Gastrocnemius medialis (tissue), 4 donors: Measurements from ENCODE around the gene VWA5B1.

Experiments
- CTCF ChIP-seq, 5 experiments: fragments of 450-650 bp in 3 of 5; fragments of 200-600 bp in 2 of 5; sonication (generic) in 2 of 5; IDR thresholded peaks in 4 of 5; conservative IDR thresholded peaks in 1 of 5; 1 replicate in 4 of 5; 2 replicates in 1 of 5; pipeline ENCODE4 v1.5.1; 2016 to 2019; ENCODE audit warnings: antibody characterized with exemption in 5 of 5, mild to moderate bottlenecking in 3 of 5, moderate library complexity in 3 of 5
- POLR2A ChIP-seq, 2 donors: fragments of 450-650 bp; IDR thresholded peaks; one replicate each; pipeline ENCODE4 v1.6.1; 2017; ENCODE audit warnings: antibody characterized with exemption in 2 of 2, mild to moderate bottlenecking in 2 of 2, moderate library complexity in 2 of 2

GRCh38 chr1:20386323-20387081 is 95.8 kb downstream of the VWA5B1 start:
- no peak for TF ChIP-seq CTCF (IDR thresholded peaks at IDR 0.05 in 4 of 5, conservative IDR thresholded peaks at IDR 0.05 in 1 of 5)
- TF ChIP-seq POLR2A (IDR thresholded peaks at IDR 0.05) = no peak
